ENCODE results near the gene DLG2.

DNA sequence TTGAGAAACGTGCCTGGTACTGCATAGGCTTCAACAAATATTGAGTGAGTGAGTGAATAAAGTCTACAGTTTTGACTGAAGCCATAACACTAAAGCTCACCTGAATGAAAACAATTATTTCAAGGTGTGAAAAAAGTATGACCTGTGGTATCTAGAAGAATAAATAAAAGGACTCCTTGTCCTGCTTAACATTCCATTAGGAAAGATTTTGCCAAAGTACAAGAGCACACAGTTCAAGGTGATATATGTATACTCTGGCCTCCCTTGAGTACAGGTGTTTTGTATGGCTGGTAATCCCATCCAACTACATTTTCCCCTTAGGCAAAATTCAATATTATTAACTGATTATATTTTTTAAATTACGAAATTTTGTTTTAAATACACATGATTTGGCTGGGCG lies 39.5 kb upstream of the DLG2 start:
- TF ChIP-seq CTCF (IDR thresholded peaks at IDR 0.05; ENCODE audit: extremely low read depth in 1 of 2, insufficient read depth in 1 of 2, low read depth in 1 of 2, low read length in 2 of 2): no peak
- no peak for TF ChIP-seq FOS (IDR thresholded peaks at IDR 0.05; ENCODE audit: borderline replicate concordance, insufficient read depth, low read length)
